Ectodermal cell (in vitro differentiated cells): ENCODE data around the gene KBTBD8.
A peak's percentile ranks its signal among the peaks of the same experiment; 100 is the strongest.

Experiments
- H3K27ac ChIP-seq: 2 replicates; pipeline ENCODE4 v1.7.0; 2013; ENCODE audit warnings: mild to moderate bottlenecking, low read depth, low read length; ENCODE audit not compliant: insufficient read depth, poor library complexity, severe bottlenecking
- H3K27me3 ChIP-seq: 2 replicates; pipeline ENCODE4 v1.7.0; 2013; ENCODE audit warnings: mild to moderate bottlenecking, low read length; ENCODE audit not compliant: insufficient read depth, control insufficient read depth, poor library complexity, severe bottlenecking
- H3K36me3 ChIP-seq: one replicate; pipeline ENCODE4 v1.7.0; 2013; ENCODE audit warnings: low read length; ENCODE audit not compliant: control insufficient read depth, insufficient read depth
- H3K4me1 ChIP-seq: one replicate; pipeline ENCODE4 v1.7.0; 2013; ENCODE audit warnings: low read length; ENCODE audit not compliant: control insufficient read depth, insufficient read depth
- H3K4me3 ChIP-seq: 2 replicates; pipeline ENCODE4 v1.7.0; 2013; ENCODE audit warnings: low read depth, low read length, control low read depth; ENCODE audit not compliant: insufficient read depth
- H3K9me3 ChIP-seq: 2 replicates; pipeline ENCODE4 v1.7.0; 2013; ENCODE audit warnings: mild to moderate bottlenecking, low read length, moderate library complexity; ENCODE audit not compliant: control insufficient read depth
- WGBS, 2 experiments: methylation state at CpG; one replicate each; pipeline ENCODE4 v1.1.7; 2013; ENCODE audit warnings: missing lambda C conversion rate in 2 of 2; 5-methylcytosine and 5-hydroxymethylcytosine counted together

KBTBD8 gene

DNA sequence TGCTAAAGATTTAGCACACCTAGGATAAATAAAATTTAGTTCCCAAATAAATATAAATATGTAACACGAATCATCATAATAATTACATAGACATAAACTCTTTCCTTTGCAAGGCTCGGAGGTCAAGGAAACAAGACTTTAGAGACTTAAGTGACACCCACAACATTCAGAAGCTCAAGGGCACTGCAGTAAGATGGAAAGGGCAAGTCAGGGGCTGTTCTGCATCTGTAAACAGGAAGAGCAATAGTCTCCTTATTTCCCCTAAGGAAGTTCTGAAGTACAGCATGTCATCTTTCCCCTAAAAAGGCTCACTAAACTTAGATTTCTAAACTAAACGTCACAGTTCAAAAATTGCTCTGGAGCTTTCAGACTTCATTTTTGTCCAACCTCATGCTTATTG, 26.9 kb upstream of the KBTBD8 start:
- no peaks in the 10 kb centered on the region for H3K4me1 ChIP-seq
- H3K27ac ChIP-seq = no peak overlapping the region
- no peaks in the 10 kb centered on the region for H3K9me3 ChIP-seq
- H3K36me3 ChIP-seq = no peaks in the 10 kb centered on the region
- no peak overlapping the region for H3K4me3 ChIP-seq
- peaks cover 3% of the 10 kb centered on the region for H3K27me3 ChIP-seq
- WGBS, 2 experiments = 87 to 96% methylated on average over 2 to 3 of the region's 3 CpGs

DNA sequence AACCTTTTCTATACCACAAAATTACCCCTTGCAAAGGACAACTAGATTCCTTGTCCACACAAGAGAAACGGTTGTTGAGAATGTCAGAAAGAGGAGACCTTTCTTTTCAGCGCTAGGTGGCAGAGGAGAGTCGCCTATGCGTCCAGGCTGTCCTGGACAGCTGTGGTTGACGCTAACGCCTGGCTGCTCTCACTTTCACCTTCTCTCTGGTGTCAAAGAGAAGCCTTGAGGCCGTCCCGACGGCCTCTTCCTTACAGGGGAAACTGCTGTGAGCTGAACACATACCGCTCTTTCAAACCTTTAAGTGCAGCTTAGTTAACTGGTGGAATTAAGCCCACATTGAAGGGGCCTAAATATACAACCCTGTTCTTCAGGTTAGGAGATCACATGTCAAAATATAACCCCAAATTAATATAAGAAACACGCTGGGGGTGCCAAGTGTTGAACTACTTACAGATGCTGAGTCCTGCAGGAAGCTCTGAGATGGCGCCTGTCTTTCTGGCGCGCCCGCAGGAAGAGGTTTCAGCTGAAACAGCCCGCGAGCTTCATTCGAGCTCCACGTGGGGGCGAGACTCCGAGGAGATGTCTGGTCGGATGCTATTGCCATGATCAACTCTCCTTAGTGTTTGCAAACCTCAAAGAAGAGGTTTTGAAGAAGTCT, 26.1 kb upstream of the KBTBD8 start:
- Histone ChIP-seq H3K27ac (no peak overlapping the region), H3K4me1 (no peaks in the 10 kb centered on the region), H3K9me3 (no peaks in the 10 kb centered on the region), H3K4me3 (no peak overlapping the region), H3K27me3 (peaks cover 3% of the 10 kb centered on the region), H3K36me3 (no peaks in the 10 kb centered on the region)
- WGBS, 2 experiments = 42 to 47% methylated on average over 22 of the region's 22 CpGs

- Histone ChIP-seq H3K27ac (no peak overlapping the region), H3K36me3 (no peaks in the 10 kb centered on the region), H3K27me3 (no peaks in the 10 kb centered on the region), H3K4me3 (no peak overlapping the region), H3K4me1 (peaks cover 7% of the 10 kb centered on the region), H3K9me3 (no peaks in the 10 kb centered on the region)
- 92 to 95% methylated on average over 1 of the region's 1 CpG for WGBS, 2 experiments
Observed at GRCh38 chr3:66980791-66981190, 17.3 kb upstream of the KBTBD8 start.

- Histone ChIP-seq H3K36me3 (no peaks in the 10 kb centered on the region), H3K4me3 (no peak overlapping the region), H3K9me3 (no peaks in the 10 kb centered on the region), H3K27me3 (no peaks in the 10 kb centered on the region), H3K4me1 (peaks cover 7% of the 10 kb centered on the region), H3K27ac (no peak overlapping the region)
- 69 to 80% methylated on average over 2 of the region's 2 CpGs for WGBS, 2 experiments
Observed at GRCh38 chr3:66983101-66983500, 15.0 kb upstream of the KBTBD8 start.

DNA sequence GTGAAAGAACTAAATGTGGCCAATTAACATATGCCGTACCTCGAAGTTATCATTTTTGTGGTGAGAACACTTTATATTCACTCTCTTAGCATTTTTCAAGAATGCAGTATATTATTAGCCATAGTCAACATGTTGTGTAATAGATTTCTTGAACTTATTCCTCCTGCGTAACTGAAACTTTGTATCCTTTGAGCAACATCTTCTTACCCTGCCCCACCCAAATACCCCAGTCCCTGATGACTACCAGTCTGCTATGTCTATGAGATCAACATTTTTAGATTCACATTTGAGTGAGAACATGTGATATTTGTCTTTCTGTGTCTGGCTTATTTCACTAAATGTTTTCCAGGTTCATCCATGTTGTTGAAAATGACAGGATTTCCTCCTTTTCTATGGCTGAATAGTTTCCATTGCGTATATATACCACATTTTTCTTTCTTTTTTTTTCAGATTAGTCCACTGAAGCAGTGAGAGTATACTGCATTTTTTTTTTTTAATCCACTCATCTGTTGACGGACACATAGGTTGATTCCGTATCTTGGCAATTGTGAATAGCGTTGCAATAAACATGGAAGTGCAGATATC, 12.7 kb upstream of the KBTBD8 start:
- Histone ChIP-seq H3K9me3 (no peaks in the 10 kb centered on the region), H3K4me1 (peaks cover 15% of the 10 kb centered on the region), H3K27me3 (no peaks in the 10 kb centered on the region), H3K4me3 (no peak overlapping the region), H3K36me3 (no peaks in the 10 kb centered on the region), H3K27ac (no peak overlapping the region)
- WGBS, 2 experiments = 92 to 95% methylated on average over 5 to 7 of the region's 7 CpGs

- 89 to 95% methylated on average over 5 of the region's 5 CpGs for WGBS, 2 experiments
Observed at GRCh38 chr3:66986406-66986805, 11.7 kb upstream of the KBTBD8 start.

GRCh38 chr3:66989241-66989640, 8.9 kb upstream of the KBTBD8 start:
- Histone ChIP-seq H3K9me3 (no peaks in the 10 kb centered on the region), H3K4me1 (peaks cover 8% of the 10 kb centered on the region), H3K4me3 (no peak overlapping the region), H3K27me3 (no peaks in the 10 kb centered on the region), H3K36me3 (no peaks in the 10 kb centered on the region), H3K27ac (peak overlapping the region; percentile 83)
- 21% methylated on average over 6 of the region's 6 CpGs for WGBS, 2 experiments

More at GRCh38 chr3:66986406-66986805, 11.7 kb upstream of the KBTBD8 start:
- no peaks in the 10 kb centered on the region for H3K27me3 ChIP-seq
- no peak overlapping the region for H3K4me3 ChIP-seq
- H3K27ac ChIP-seq = no peak overlapping the region
- peaks cover 15% of the 10 kb centered on the region for H3K4me1 ChIP-seq
- no peaks in the 10 kb centered on the region for H3K9me3 ChIP-seq
- H3K36me3 ChIP-seq = no peaks in the 10 kb centered on the region

DNA sequence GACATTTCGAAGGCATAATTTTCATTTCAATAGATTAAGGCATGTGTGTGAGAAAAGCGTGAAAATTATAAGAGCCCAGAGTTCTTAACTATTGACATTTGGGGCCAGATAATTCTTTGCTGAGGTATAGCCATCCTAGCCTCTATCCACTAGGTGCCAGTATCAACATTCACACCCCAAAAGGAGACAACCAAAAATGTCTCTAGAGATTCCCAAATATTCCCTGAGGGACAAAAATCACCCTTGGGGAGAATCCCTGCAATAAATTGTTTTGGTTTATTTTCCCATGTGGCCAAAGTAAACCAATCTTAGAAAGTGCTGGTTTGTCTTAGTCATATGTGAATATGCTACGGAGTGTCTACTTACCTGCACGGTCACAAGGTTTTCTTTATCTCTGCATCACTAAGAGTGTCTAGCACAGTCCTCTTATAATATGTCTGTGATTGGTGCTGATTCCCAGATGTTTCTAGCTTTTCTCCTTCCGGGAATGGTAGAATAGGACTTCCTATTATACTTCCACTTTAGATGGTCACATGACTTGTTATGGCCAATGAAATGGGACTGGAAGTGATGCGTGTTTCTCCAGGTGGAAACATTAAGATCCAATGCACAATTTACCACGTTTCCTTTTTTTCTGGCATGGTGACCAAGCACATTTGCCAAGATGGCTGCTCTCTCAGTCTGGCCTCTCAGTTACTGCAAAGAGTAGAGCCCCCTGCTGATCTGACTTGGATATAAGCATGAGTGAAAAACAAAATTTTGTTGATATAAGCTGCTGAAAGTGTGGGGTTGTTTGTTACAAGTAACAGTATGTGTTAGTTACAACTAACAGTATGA, 8.0 kb upstream of the KBTBD8 start:
- H3K9me3 ChIP-seq = no peaks in the 10 kb centered on the region
- no peak overlapping the region for H3K4me3 ChIP-seq
- no peak overlapping the region for H3K27ac ChIP-seq
- 95% methylated on average over 6 to 7 of the region's 7 CpGs for WGBS, 2 experiments
- H3K27me3 ChIP-seq = no peaks in the 10 kb centered on the region
- H3K36me3 ChIP-seq = no peaks in the 10 kb centered on the region
- peaks cover 8% of the 10 kb centered on the region for H3K4me1 ChIP-seq

- Histone ChIP-seq H3K27me3 (no peaks in the 10 kb centered on the region), H3K4me1 (peaks cover 8% of the 10 kb centered on the region), H3K9me3 (no peaks in the 10 kb centered on the region), H3K27ac (no peak overlapping the region), H3K36me3 (no peaks in the 10 kb centered on the region), H3K4me3 (no peak overlapping the region)
- 89 to 100% methylated on average over 1 of the region's 1 CpG for WGBS, 2 experiments
Observed at GRCh38 chr3:66991459-66991858, 6.6 kb upstream of the KBTBD8 start.

GRCh38 chr3:66993082-66993481, 5.0 kb upstream of the KBTBD8 start:
- no peaks in the 10 kb centered on the region for H3K27me3 ChIP-seq
- no peak overlapping the region for H3K4me3 ChIP-seq
- H3K27ac ChIP-seq = no peak overlapping the region
- no peaks in the 10 kb centered on the region for H3K9me3 ChIP-seq
- H3K36me3 ChIP-seq = no peaks in the 10 kb centered on the region
- 91 to 95% methylated on average over 3 of the region's 3 CpGs for WGBS, 2 experiments
- peaks cover 13% of the 10 kb centered on the region for H3K4me1 ChIP-seq
